C1 segment of cervical spinal cord (tissue), 14 donors: ENCODE results near the gene SLC17A3.

Source experiments
- DNase-seq, 14 donors: peaks; one replicate each; lab custom pipeline; 2025; lab: John Stamatoyannopoulos, UW

SLC17A3 gene

DNA sequence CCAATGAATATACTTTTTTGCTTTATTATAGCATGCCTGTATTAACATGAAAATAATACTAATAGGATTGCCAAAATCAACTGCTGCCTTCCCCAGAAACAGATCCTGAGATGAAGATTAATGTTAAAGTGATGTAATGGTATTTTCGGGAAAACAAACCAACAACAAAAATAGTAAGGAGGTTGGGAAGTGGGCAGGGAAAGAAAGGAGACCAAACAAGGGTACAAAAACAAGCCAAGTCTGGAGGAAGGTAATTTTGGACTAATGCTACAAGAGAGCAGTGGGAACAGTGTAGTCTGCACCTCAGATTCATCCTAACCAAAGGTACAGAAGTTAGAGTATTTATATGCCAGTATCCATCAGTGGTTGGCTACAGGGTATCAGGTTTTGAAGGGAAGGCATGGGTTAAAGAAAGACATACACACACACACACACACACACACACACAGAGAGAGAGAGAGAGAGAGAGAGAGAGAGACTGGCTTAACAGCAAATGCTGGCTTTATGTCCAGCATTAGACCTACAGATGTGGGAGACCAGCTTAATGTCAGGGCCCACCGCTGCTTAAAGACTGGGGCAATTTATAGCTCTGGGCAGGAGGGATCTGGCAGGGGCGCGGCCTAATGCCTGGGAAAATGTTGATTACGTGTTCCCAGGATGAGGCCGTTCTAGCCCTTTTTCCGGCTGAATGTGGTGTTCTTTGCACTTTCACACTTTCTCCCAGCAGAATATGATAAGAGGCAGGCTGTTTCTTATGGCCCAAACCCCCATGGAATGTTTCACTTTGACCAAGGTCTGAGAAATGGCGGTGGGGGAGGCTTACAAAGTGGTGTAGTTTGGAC lies 38.4 kb downstream of the SLC17A3 start:
- no peak for DNase-seq

GRCh38 chr6:25834950-25835349 lies 39.1 kb downstream of the SLC17A3 start:
- no peak for DNase-seq

DNA sequence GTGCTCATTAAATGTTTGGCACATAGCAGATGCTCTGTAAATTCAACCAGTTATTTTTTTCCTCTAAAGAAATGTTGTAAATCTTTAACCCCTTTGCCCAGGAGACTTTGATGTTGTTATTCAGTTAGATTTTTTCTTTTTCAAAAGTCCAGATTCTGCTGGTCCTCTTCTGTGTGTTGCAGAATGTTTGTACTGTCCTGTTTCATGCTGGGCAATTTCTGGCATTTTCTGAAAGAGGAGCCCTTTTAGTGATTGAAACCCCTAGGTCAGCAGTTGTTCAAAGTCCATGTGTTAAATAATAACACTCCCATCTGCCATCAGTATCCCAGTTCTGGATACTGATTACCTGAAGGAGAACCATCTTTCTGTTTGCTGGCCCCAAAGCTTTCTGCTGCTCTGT lies 40.9 kb downstream of the SLC17A3 start:
- DNase-seq = no peak

GRCh38 chr6:25832670-25833069 lies 41.4 kb downstream of the SLC17A3 start:
- no peak for DNase-seq

GRCh38 chr6:25832307-25832662 lies 41.8 kb downstream of the SLC17A3 start:
- DNase-seq = no peak

GRCh38 chr6:25831532-25832306 lies 42.3 kb downstream of the SLC17A3 start, which contains the start of gene SLC17A1:
Gene SLC17A1 (minus strand): TSS chr6:25832052. CDS start chr6:25830557, 1,495 bp downstream.
- no peak for DNase-seq

DNA sequence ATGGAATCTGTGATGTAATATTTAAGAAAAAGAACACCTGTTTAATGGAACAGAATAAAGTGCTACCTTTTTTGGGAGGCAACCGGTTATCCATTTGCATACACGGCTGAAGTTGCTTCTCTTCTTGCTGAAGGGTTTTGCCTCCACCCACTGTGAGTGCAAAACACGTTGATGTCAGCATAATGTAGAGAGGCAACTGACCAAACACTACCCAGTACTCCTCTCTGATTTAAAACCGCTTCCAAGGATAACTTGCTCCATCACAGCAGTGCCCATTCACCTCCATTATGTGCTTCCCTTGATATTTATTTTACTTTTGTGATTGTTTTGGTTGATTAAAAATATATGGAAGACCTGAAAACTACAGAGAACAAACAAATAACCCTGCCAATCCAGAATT lies 43.6 kb downstream of the SLC17A3 start:
- DNase-seq = no peak

DNA sequence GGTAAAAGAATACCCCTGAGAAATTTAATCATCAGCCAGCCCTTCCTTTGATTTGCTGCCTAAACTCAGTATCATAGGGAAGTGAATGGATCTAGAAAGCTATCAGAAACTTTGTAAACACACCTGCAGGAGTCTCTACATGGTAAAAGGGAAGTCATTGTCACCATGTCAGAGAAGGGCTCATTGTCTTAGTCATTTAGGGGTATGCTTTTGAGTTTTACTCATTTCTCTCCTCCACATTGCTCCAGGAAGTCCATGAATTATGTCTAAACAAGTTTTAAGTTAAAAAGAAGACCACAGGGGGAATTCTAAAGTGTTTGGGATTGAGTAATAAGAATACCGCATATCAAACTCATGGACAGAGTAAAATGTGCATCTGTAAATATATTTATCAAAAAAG lies 44.7 kb downstream of the SLC17A3 start:
- DNase-seq = no peak

DNA sequence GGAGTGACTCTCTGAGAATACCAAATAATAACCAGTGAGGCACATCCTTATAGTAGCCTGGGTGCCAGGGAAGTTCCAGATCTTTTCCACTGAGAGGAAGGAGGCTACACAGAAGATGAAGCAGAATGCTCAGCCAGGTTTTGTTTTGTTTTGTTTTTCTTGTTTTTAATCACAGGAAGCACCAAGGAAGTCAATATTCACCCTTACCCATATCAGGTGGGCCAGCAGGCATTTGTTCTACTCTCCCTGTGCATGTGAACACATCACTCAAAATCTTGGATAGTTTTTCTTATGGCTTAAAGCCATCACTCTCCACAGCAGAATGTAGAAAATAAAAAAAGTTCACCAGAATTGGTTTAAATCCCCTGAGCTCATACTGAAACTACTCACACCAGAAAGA lies 52.7 kb downstream of the SLC17A3 start:
- no peak for DNase-seq

DNA sequence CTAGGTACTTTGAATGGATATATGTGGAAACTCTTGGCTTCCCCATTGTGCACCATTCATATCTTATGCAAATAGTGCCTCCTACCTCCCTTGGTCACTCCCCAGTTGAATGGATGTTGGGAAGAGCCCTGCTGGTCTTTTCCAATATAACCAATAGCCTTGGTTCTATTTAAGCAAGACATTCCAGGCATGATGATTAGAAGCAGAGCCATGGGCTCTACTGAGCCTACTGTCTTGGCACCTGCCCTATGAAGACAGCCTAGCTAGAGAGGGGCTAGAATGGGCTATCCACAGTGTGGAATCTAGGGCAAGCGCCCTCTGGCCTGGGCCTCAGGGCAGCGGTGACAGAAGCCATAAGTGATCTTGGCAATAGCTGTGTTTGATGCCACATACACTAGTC lies 57.8 kb downstream of the SLC17A3 start:
- DNase-seq = no peak

GRCh38 chr6:25815194-25815593 lies 58.8 kb downstream of the SLC17A3 start:
- no peak for DNase-seq

GRCh38 chr6:25804804-25805203 lies 69.2 kb downstream of the SLC17A3 start:
- DNase-seq = no peak

- DNase-seq = no peak
Measured at GRCh38 chr6:25801436-25801835, 72.6 kb downstream of the SLC17A3 start.
